Heart left ventricle (tissue), 16 donors: ENCODE data around the gene SH3RF3. TPM values are rescaled to one million over a fixed set of nuclear protein-coding genes. Genes with fewer than 3 reads are reported as not detected.

Source experiments
- ATAC-seq, 4 donors: fragments of 200-7000 bp; cut with Tn5 transposase; one replicate each; pipeline ENCODE4 v1.9.1; 2020 to 2022; ENCODE audit warnings: moderate library complexity in 4 of 4, mild to moderate bottlenecking in 3 of 4, moderate number of reproducible peaks in 1 of 4
- DNase-seq, 5 donors: peaks; one replicate each; pipeline ENCODE4 v3.0.0-alpha.2; 2020
- H3K27ac ChIP-seq, 12 donors: fragments of 200-600 bp; sonication (generic) in 4 of 12; one replicate each; pipeline versions ENCODE4 v1.5.0 to v1.8.0; 2016 to 2022; ENCODE audit warnings: mild to moderate bottlenecking in 2 of 12
- H3K27me3 ChIP-seq, 9 donors: fragments of 200-600 bp; sonication (generic) in 2 of 9; one replicate each; pipeline versions ENCODE4 v1.5.1 to v1.8.0; 2016 to 2022; ENCODE audit warnings: mild to moderate bottlenecking in 3 of 9
- H3K36me3 ChIP-seq, 9 donors: fragments of 200-600 bp; sonication (generic) in 2 of 9; one replicate each; pipeline versions ENCODE4 v1.5.0 to v1.8.0; 2018 to 2022; ENCODE audit warnings: mild to moderate bottlenecking in 2 of 9
- H3K4me1 ChIP-seq, 12 donors: fragments of 200-600 bp; sonication (generic) in 4 of 12; one replicate each; pipeline versions ENCODE4 v1.5.0 to v1.8.0; 2016 to 2022; ENCODE audit warnings: mild to moderate bottlenecking in 3 of 12
- H3K4me3 ChIP-seq, 12 donors: fragments of 200-600 bp; sonication (generic) in 4 of 12; one replicate each; pipeline versions ENCODE4 v1.5.0 to v1.8.0; 2017 to 2022; ENCODE audit warnings: mild to moderate bottlenecking in 9 of 12, moderate library complexity in 4 of 12
- H3K9me3 ChIP-seq, 12 donors: fragments of 200-600 bp; sonication (generic) in 4 of 12; one replicate each; pipeline versions ENCODE4 v1.5.0 to v1.8.0; 2016 to 2022; ENCODE audit warnings: mild to moderate bottlenecking in 1 of 12
- POLR2A ChIP-seq, 2 donors: fragments of 450-650 bp; IDR thresholded peaks; one replicate each; pipeline ENCODE4 v1.6.1; 2017; ENCODE audit warnings: antibody characterized with exemption in 2 of 2, mild to moderate bottlenecking in 2 of 2, moderate library complexity in 2 of 2
- WGBS, 4 donors: extraction: QIAGEN DNeasy Blood & Tissue Kit in 2 of 4; methylation state at CpG; one replicate each; pipeline versions ENCODE4 v1.1.5 to v1.1.7; 2013 to 2018; 5-methylcytosine and 5-hydroxymethylcytosine counted together
- intact Hi-C, 10 donors: fragments of 100-400 bp; cut with DNase I; formaldehyde crosslinking; loops; one replicate each; pipeline versions ENCODE4 v1.11.1 to v1.14.2; 2022
- polyA plus RNA-seq, 2 donors: library from polyadenylated mRNA; stranded (reverse); fragments of 200-250 nt; gene quantifications; one replicate each; pipeline ENCODE4 v1.2.3, GENCODE V29; 2013
- total RNA-seq, 9 donors: library from RNA; depleted of rRNA in 2 of 9; stranded (reverse); fragments of >200 nt in 2 of 9; fragmentation: NEBNext Ultra II Directional in 3 of 9; extraction: Animal tissue kit (Norgen Biotek cat#: 25700) in 3 of 9; gene quantifications; one replicate each; pipeline versions ENCODE4 v1.1.0 to v1.2.4, GENCODE V29; 2016 to 2023
- TF ChIP-seq, protein P1 (sequence below), 12 donors: fragments of 200-600 bp; sonication (generic) in 4 of 12; IDR thresholded peaks; one replicate each; pipeline versions ENCODE4 v1.5.0 to v1.8.0; 2018 to 2022; ENCODE audit warnings: antibody characterized with exemption in 12 of 12, mild to moderate bottlenecking in 5 of 12
- donor health status: ischemic (EF 13 %, LVEDD 7.1; RV severe dilation, severe dysfunction).
- donor health status: healthy with polysubstance abuse.
- donor health status: DM: no; HTN: yes; CAD: no.
- donor health status: DM: no; HTN: no; CAD: no.
- donor health status: ischemic (EF 25% LVEDD 6.9; RV normal size, moderate dysfunction).
- donor health status: ischemic (EF 25% LVEDD 5.7; RV mildly dilated, moderate dysfunction).
- donor health status: healthy.
- donor health status: DM: yes; HTN: yes; CAD: no.
- donor health status: ischemic (EF 35%, LVEDD 5.7; RV mildly dilated, moderate dysfunction).
- donor health status: nonischemic (EF 11% LVEDD 7.7; RV severe dilation, severe dysfunction).
- donor health status: DM: yes; HTN: yes; CAD: no.
- donor health status: PGD.
- donor health status: ischemic (EF 29% LVEDD 5.4; RV normal size, mild dysfunction).
- donor health status: nonischemic (EF 23%, LVEDD 6.1; RV moderate dilation, normal function).

The SH3RF3 gene
- total and polyA plus RNA-seq, 11 donors: 5.2 to 15.7 (median 7.9) TPM

DNA sequence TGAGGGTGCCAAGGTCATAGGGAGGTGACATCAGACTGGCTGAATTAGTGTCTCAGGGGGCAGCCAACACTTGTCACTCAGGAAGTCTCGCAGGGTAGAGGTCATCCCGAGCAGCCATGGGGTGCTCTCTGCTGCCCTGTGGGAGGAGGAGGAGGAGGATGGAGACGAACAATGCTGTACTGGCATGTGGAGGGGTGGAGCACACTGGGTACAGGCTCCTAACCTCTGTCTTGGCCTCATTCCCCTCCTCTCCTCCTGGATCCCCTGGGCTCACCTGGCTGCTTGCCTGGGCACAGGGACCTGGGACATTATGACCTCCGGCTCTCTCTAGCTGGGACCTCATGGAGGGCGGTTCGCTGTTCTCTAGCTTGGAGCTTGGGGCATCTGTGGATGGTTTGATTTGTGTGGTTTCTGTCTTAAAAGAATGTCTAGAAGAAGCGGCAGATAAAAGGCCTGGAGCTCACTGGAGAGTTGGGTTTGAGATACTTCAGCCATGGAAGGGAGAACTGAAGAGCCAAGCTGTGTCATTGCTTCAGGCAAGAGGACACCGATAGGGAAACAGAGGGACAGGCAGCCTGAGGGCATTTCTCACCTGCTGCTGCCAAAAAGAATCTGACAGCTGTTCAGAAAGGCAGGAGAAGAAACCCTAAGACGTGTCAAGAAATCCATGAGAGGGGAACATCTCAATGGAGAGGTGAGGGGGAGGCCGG is 351.6 kb downstream of the SH3RF3 start:
- Histone ChIP-seq H3K27me3 (no peaks in the 10 kb centered on the region), H3K36me3 (no peaks in the 10 kb centered on the region), H3K4me1 (peaks cover 0 to 49% (median 28%) of the 10 kb centered on the region in 12 donors), H3K9me3 (no peaks in the 10 kb centered on the region), H3K4me3 (no peak overlapping the region), H3K27ac (no peak overlapping the region)
- TF ChIP-seq, protein P1, sequence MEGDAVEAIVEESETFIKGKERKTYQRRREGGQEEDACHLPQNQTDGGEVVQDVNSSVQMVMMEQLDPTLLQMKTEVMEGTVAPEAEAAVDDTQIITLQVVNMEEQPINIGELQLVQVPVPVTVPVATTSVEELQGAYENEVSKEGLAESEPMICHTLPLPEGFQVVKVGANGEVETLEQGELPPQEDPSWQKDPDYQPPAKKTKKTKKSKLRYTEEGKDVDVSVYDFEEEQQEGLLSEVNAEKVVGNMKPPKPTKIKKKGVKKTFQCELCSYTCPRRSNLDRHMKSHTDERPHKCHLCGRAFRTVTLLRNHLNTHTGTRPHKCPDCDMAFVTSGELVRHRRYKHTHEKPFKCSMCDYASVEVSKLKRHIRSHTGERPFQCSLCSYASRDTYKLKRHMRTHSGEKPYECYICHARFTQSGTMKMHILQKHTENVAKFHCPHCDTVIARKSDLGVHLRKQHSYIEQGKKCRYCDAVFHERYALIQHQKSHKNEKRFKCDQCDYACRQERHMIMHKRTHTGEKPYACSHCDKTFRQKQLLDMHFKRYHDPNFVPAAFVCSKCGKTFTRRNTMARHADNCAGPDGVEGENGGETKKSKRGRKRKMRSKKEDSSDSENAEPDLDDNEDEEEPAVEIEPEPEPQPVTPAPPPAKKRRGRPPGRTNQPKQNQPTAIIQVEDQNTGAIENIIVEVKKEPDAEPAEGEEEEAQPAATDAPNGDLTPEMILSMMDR (IDR thresholded peaks at IDR 0.05): no peak
- no peak for TF ChIP-seq POLR2A (IDR thresholded peaks at IDR 0.05)
- ATAC-seq (no peak), DNase-seq (peak in 1 of 5 donors; percentile 20)
- WGBS, 4 donors: 87 to 91% (median 89%) methylated on average over 10 of the region's 10 CpGs
- intact Hi-C loops: loop anchor here in 2 of 10 donors (10.0 kb wide), 2 partner anchors 46 to 136 kb away; no protein-coding TSS in a partner anchor

DNA sequence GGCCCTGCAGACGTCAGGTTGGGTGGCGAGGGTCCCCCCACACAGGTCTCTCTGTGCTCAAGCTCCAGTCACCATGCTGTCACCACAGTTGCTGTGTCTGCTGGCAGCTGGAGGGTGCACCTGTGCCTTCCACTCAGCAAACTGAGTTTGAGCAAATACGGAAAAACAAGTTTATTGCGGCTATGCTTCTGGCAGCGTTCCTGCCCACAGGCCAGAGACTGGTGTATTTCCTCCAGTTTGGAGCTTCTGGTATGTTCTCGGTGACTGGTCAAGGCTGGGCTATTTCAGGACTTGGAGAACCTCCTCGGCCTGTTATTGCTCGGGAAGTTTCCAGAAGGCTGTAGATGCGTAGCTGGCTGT is 352.2 kb downstream of the SH3RF3 start:
- 85 to 96% (median 89%) methylated on average over 9 of the region's 9 CpGs for WGBS, 4 donors
- no peaks in the 10 kb centered on the region for H3K27me3 ChIP-seq
- ATAC-seq: no peak

DNA sequence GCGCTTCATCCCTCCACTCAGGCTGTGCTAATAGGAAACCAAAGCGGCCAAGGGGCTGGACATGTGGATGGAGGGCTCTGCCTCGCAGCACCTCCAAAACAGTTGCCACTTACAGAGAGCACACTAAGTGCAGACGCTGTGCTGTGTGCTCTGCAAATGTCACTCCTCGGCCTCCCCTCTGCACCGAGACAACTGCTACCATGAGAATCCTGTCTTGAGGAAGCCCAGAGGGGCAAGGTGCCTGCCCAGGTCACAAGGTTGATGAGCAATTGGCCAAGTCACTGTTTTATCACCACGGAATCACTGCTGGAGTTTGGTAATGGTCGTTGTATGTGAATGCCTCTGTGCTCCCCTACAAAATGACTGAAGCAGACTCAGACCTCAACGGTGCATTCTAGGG is 352.6 kb downstream of the SH3RF3 start:
- Histone ChIP-seq H3K27ac (peak overlapping the region in 2 of 12 donors; percentile 30 to 48), H3K4me3 (no peak overlapping the region), H3K4me1 (peaks cover 0 to 48% (median 28%) of the 10 kb centered on the region in 12 donors), H3K9me3 (no peaks in the 10 kb centered on the region), H3K36me3 (no peaks in the 10 kb centered on the region), H3K27me3 (no peaks in the 10 kb centered on the region)
- ATAC-seq (no peak), DNase-seq (peak in 1 of 5 donors; percentile 9)
- WGBS, 4 donors: 87 to 92% (median 90%) methylated on average over 8 to 9 of the region's 9 CpGs
- intact Hi-C loops: loop anchor here in 2 of 10 donors (10.0 kb wide), 2 partner anchors 47 to 137 kb away; no protein-coding TSS in a partner anchor
- TF ChIP-seq, protein P1 (IDR thresholded peaks at IDR 0.05): no peak
- TF ChIP-seq POLR2A (IDR thresholded peaks at IDR 0.05): no peak

More for the DNA sequence above, 352.2 kb downstream of the SH3RF3 start:
- Histone ChIP-seq H3K4me1 (peaks cover 0 to 48% (median 28%) of the 10 kb centered on the region in 12 donors), H3K27ac (no peak overlapping the region), H3K9me3 (no peaks in the 10 kb centered on the region), H3K36me3 (no peaks in the 10 kb centered on the region), H3K4me3 (no peak overlapping the region)
- no peak for TF ChIP-seq POLR2A (IDR thresholded peaks at IDR 0.05)
- TF ChIP-seq, protein P1 (IDR thresholded peaks at IDR 0.05): no peak
- intact Hi-C loops: loop anchor here in 2 of 10 donors (10.0 kb wide), 2 partner anchors 46 to 136 kb away; no protein-coding TSS in a partner anchor
- peak in 1 of 5 donors; percentile 14 for DNase-seq

DNA sequence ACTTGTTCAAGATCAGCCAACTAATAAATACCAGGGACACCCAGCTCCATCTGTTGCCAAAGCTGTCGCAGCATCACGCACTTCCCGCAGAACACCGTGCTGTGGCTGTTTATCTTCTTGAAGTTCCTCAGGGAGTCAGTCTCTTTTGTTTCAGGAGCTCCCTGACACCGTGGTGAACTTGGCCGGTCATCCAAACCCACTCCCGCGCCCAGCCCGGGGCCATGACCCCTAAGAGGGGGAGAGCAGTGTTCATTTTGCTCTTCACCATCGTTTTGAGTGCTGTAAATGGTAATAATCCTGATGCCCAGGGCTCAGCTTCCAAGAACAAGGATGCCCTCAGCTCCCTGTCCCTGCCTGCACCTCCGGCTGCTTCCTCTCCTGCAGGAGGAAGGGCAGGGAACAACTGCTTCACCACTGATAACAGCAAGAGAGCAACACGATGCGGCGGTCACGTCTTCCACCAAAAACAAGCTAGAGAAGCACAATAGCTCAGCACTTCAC is 353.4 kb downstream of the SH3RF3 start:
- DNase-seq (peak in 2 of 5 donors; percentile 23 to 38), ATAC-seq (peak; percentile 23 to 58 (median 42))
- Histone ChIP-seq H3K4me3 (peak overlapping the region in 1 of 12 donors; percentile 12), H3K27ac (peak overlapping the region in 11 of 12 donors; percentile 20 to 71 (median 48)), H3K4me1 (peaks cover 0 to 48% (median 28%) of the 10 kb centered on the region in 12 donors), H3K36me3 (no peaks in the 10 kb centered on the region), H3K9me3 (no peaks in the 10 kb centered on the region), H3K27me3 (no peaks in the 10 kb centered on the region)
- WGBS, 4 donors: 6 to 36% (median 21%) methylated on average over 15 of the region's 15 CpGs
- intact Hi-C loops: loop anchor here in 2 of 10 donors (10.0 kb wide), 2 partner anchors 48 to 138 kb away; no protein-coding TSS in a partner anchor
- TF ChIP-seq, protein P1 (IDR thresholded peaks at IDR 0.05): no peak
- TF ChIP-seq POLR2A (IDR thresholded peaks at IDR 0.05): no peak
